Measurements from ENCODE around the gene UBL3.
A peak's percentile ranks its signal among the peaks of the same experiment; 100 is the strongest.

Gene UBL3

DNA sequence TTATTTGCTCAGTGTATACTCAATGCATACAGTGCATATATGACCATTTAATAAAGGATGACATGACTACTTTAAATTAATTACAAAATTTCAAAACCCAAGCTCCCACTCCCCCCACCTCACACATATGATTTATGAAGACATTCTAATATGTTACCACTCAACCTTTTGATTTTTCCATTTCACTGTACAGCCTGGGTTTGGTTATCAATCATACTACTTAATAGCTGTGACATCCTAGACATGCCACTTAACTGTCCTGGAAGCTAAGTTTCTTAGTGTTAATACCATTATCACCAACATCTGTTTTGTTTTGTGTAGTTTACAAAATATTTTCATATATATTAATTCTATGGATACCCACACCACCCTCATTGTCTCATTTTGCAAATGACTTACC, 42.2 kb downstream of the UBL3 start:
- no peak for DNase-seq

- no peak for DNase-seq
Observed at GRCh38 chr13:29805994-29806979, 44.1 kb downstream of the UBL3 start.

DNA sequence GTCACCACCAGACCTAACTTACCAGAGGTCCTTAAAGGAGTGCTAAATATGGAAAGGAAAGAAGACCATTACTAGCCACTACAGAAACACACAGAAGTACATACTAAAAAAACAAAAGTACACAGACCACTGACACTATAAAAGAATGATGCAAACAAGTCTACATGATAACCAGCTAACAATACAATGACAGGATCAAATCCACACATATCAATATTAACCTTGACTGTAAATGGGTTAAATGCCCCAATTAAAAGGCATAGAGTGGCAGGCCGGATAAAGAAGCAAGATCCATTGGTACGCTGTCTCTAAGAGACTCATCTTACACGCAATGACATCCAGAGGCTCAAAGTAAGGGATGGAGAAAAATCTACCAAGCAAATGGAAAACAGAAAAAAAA, 47.2 kb downstream of the UBL3 start:
- DNase-seq = no peak

GRCh38 chr13:29802621-29803020, 47.8 kb downstream of the UBL3 start:
- no peak for DNase-seq

- DNase-seq = no peak
Observed at GRCh38 chr13:29801737-29802305, 48.6 kb downstream of the UBL3 start.

- no peak for DNase-seq
Observed at GRCh38 chr13:29801102-29801501, 49.3 kb downstream of the UBL3 start.

- DNase-seq = no peak
Observed at GRCh38 chr13:29800687-29801086, 49.7 kb downstream of the UBL3 start.

DNA sequence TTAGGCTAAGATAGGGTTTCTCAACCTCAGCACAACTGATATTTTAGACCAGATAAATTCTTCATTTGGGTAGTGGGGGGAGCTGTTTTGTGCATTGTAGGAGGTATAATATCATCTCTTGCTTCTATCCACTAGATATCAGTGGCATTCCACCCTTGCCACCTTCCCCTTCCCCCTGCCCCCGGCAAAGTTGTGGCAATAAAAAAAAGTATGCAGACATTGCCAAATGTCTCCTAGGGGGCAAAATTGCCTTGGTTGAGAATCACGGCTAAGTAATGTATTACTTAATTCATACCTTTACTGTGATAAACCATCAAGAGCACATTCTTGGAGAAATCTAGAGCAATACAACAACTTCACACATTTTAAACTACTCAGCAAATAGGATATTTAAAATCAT, 51.4 kb downstream of the UBL3 start:
- DNase-seq = no peak

GRCh38 chr13:29791997-29792780, 58.2 kb downstream of the UBL3 start:
- no peak for DNase-seq

- DNase-seq = no peak
Observed at GRCh38 chr13:29791508-29791907, 58.9 kb downstream of the UBL3 start.

DNA sequence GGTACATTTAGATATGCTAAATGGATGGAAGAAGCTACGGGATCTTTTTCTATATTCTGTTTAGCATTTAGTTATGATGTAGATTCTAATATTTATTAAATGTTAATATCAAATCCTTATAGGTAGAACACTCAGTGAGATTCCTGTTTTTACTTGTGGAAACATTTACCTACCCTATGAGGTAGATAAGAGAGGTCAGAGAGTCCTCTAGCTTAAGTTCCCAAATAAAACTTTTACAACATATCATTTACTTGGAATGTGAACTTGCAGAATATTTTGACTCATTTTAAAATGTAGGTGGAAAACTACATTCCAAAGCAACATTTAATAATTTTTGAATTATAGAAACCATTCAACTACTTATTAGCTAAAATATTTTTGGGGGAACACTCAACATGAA, 63.7 kb downstream of the UBL3 start:
- DNase-seq = no peak

- DNase-seq = no peak
Observed at GRCh38 chr13:29785978-29786377, 64.4 kb downstream of the UBL3 start.

GRCh38 chr13:29782798-29783197, 67.6 kb downstream of the UBL3 start:
- DNase-seq = no peak

DNA sequence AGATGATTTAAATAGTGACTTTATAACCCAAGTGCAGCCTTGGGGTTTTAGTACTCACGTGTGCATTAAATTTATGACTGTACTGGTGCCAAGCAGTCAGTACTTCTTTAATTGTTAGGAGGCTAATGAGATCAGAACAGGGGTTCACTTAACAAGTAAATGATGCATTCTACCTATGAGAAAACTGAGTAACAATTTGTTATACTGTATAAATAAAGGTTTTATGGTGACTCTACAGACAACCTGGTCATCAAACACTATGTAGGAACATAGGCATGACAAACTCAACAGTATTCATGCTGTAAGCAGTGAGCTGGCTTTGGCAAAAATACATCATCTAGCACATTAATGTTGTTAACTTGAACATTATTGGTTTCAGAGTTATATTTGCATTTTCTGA, 75.6 kb downstream of the UBL3 start:
- DNase-seq = no peak

DNA sequence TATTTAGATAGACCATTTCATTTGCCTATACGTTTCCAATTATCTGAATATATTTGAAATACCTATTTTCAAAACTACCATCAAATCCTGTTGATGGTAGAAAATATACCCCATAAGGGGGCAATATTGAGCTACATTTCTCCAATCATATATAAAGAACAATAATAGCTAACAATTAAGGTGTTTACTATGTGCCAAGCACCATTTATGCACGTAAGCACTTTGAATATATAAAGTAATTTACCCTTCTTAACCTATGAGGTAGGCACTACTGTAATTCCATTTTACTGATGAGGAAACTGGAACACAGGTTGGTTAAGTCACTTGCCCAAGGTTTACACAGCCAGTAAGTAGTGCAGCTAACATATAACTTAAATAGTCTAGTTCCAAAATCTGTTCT, 79.2 kb downstream of the UBL3 start:
- peak in 1 of 2 donors; percentile 58 for DNase-seq

- DNase-seq = no peak
Observed at GRCh38 chr13:29767006-29767405, 83.4 kb downstream of the UBL3 start.

GRCh38 chr13:29763436-29764180, 86.8 kb downstream of the UBL3 start:
- no peak for DNase-seq

- DNase-seq = no peak
Observed at GRCh38 chr13:29761815-29762214, 88.6 kb downstream of the UBL3 start.

DNA sequence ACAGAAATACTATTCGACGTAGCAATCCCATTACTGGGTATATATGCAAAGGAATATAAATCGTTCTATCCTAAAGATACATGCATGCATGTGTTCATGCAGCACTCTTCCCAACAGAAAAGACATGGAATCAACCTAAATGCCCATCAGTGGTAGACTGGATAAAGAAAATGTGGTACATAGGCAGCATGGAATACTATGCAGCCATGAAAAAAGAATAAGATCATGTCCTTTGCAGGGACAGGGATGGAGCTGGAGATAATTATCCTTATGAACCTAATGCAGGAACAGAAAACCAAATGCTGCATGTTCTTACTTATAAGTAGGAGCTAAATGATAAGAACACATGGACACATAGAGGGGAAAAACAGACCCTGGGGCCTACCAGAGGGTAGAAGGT, 89.3 kb downstream of the UBL3 start:
- no peak for DNase-seq

GRCh38 chr13:29760544-29760943, 89.9 kb downstream of the UBL3 start:
- DNase-seq = no peak

GRCh38 chr13:29758531-29759114, 91.8 kb downstream of the UBL3 start:
- DNase-seq = peak; percentile 42 to 74

GRCh38 chr13:29756506-29756905, 93.9 kb downstream of the UBL3 start:
- no peak for DNase-seq

GRCh38 chr13:29754473-29754806, 96.0 kb downstream of the UBL3 start:
- no peak for DNase-seq
